HG02623 (cell line): Measurements from ENCODE around the gene OR13H1.
"Not testable (repeated sequence)": the region's sequence is repeated elsewhere in the genome, so short reads cannot be mapped to it uniquely, and the experiment has no call there.

Experiments
- ATAC-seq: cut with Tn5 transposase; IDR thresholded peaks from one replicate; pipeline ENCODE4 v1.9.1; 2021; ENCODE audit warnings: moderate library complexity; ENCODE audit not compliant: unreplicated experiment

Gene OR13H1

GRCh38 chrX:131543774-131544173 is at the start of gene OR13H1:
Gene OR13H1, plus strand, starts transcription at chrX:131544074. Its CDS starts 0 bp downstream, at chrX:131544074.
- no peak for ATAC-seq

GRCh38 chrX:131501556-131501955 is 42.3 kb upstream of the OR13H1 start:
- not testable (repeated sequence) for ATAC-seq

GRCh38 chrX:131513159-131513914 is 30.5 kb upstream of the OR13H1 start:
- no peak for ATAC-seq

- no peak for ATAC-seq
These were observed 22.1 kb upstream of the OR13H1 start for GRCh38 chrX:131521824-131522223.

- no peak for ATAC-seq
These were observed 344 bp downstream of the OR13H1 start for GRCh38 chrX:131544218-131544617.

GRCh38 chrX:131549011-131549410 is 5.1 kb downstream of the OR13H1 start:
- no peak for ATAC-seq

- ATAC-seq = not testable (repeated sequence)
These were observed 8.6 kb downstream of the OR13H1 start for GRCh38 chrX:131552453-131552852.

- ATAC-seq = no peak
These were observed 14.7 kb downstream of the OR13H1 start for GRCh38 chrX:131558562-131558961.

GRCh38 chrX:131564553-131565229 is 20.8 kb downstream of the OR13H1 start:
- no peak for ATAC-seq

- no peak for ATAC-seq
These were observed 22.0 kb downstream of the OR13H1 start for GRCh38 chrX:131565909-131566308.

GRCh38 chrX:131571348-131571747 is 27.5 kb downstream of the OR13H1 start:
- ATAC-seq = no peak

GRCh38 chrX:131572372-131573014 is 28.6 kb downstream of the OR13H1 start:
- no peak for ATAC-seq

- no peak for ATAC-seq
These were observed 33.5 kb downstream of the OR13H1 start for GRCh38 chrX:131577413-131577812.

GRCh38 chrX:131577999-131578734 is 34.3 kb downstream of the OR13H1 start:
- ATAC-seq = no peak

GRCh38 chrX:131578735-131579367 is 35.0 kb downstream of the OR13H1 start:
- not testable (repeated sequence) for ATAC-seq

- no peak for ATAC-seq
These were observed 45.1 kb downstream of the OR13H1 start for GRCh38 chrX:131588995-131589394.
